A549 (cell line): ENCODE measurements around the gene SMYD4.

Experiments used
- CEBPB ChIP-seq, 2 experiments: fragments of >200 bp in 1 of 2; sonication (Bioruptor Twin) in 1 of 2; formaldehyde crosslinking in 1 of 2; IDR thresholded peaks; 2 replicates each; pipeline ENCODE4 v1.6.1; 2012 to 2016
- CTCF ChIP-seq: fragments of >200 bp; sonication (Bioruptor Twin); formaldehyde crosslinking; IDR thresholded peaks from 3 replicates; pipeline ENCODE4 v1.5.1; 2016
- EP300 ChIP-seq, 2 experiments: fragments of >200 bp; sonication (Bioruptor Twin); formaldehyde crosslinking; IDR thresholded peaks; 2 replicates in 1 of 2; 3 replicates in 1 of 2; pipeline ENCODE4 v1.6.1; 2016 to 2017
- MAX ChIP-seq: IDR thresholded peaks from 2 replicates; pipeline ENCODE4 v1.6.1; 2012
- MAZ ChIP-seq: fragments of 150-350 bp; IDR thresholded peaks from 2 replicates; pipeline ENCODE4 v1.6.1; 2014; ENCODE audit warnings: antibody characterized with exemption, low read depth, low read length, borderline replicate concordance
- MYC ChIP-seq: IDR thresholded peaks from 2 replicates; pipeline ENCODE4 v1.6.1; 2012; ENCODE audit warnings: mild to moderate bottlenecking, inconsistent platforms, low read length, improper control_type of control experiment, borderline replicate concordance
- POLR2A ChIP-seq: IDR thresholded peaks from 2 replicates; pipeline ENCODE4 v1.6.1; 2012; ENCODE audit warnings: mild to moderate bottlenecking, low read length
- RARB ChIP-seq: fragments of 250-450 bp; sonication (Bioruptor Pico); IDR thresholded peaks from 2 replicates; pipeline ENCODE4 v1.8.0; 2021; ENCODE audit warnings: mild to moderate bottlenecking, moderate library complexity
- SMC3 ChIP-seq: fragments of >200 bp; sonication (Bioruptor Twin); formaldehyde crosslinking; IDR thresholded peaks from 3 replicates; pipeline ENCODE4 v1.6.1; 2018; ENCODE audit warnings: inconsistent platforms

- TF ChIP-seq MAZ, result no peak
- no peak for TF ChIP-seq CTCF
- no peak for TF ChIP-seq MAX
- TF ChIP-seq POLR2A, result no peak
- TF ChIP-seq EP300 (IDR thresholded peaks at IDR 0.05), result no peak
- TF ChIP-seq SMC3, result no peak
- no peak for TF ChIP-seq MYC
- TF ChIP-seq RARB (CRISPR knock-in tag), result no peak
- TF ChIP-seq CEBPB (IDR thresholded peaks at IDR 0.05), result no peak
Observed at GRCh38 chr17:1762233-1762900, 67.3 kb downstream of the SMYD4 start.
